Cardiac muscle cell (in vitro differentiated cells and primary cell): Measurements from ENCODE around the gene SRCAP. TPM values are rescaled to one million over a fixed set of nuclear protein-coding genes. Genes with fewer than 3 reads are reported as not detected.

Source experiments
- DNase-seq, 2 donors: peaks; one replicate each; pipeline versions ENCODE4 v3.0.0 to v3.0.0-alpha.2; 2010 to 2017; ENCODE audit warnings: low read depth in 1 of 2, low spot score in 1 of 2
- H3K27ac ChIP-seq: fragments of 200-600 bp; sonication (generic); 2 replicates; pipeline ENCODE4 v1.5.1; 2016
- H3K27me3 ChIP-seq: fragments of 200-600 bp; sonication (generic); 2 replicates; pipeline ENCODE4 v1.6.0; 2016; ENCODE audit warnings: control low read depth
- H3K36me3 ChIP-seq: fragments of 200-600 bp; sonication (generic); 2 replicates; pipeline ENCODE4 v1.5.1; 2016; ENCODE audit warnings: control low read depth
- H3K4me1 ChIP-seq: fragments of 200-600 bp; sonication (generic); 2 replicates; pipeline ENCODE4 v1.8.1; 2017; ENCODE audit warnings: low read depth, mild to moderate bottlenecking, mixed run types
- H3K4me3 ChIP-seq: fragments of 200-600 bp; sonication (generic); 2 replicates; pipeline ENCODE4 v1.5.1; 2016; ENCODE audit warnings: mild to moderate bottlenecking
- H3K9me3 ChIP-seq: fragments of 200-600 bp; sonication (generic); 2 replicates; pipeline ENCODE4 v1.5.1; 2017; ENCODE audit warnings: low read depth, mild to moderate bottlenecking, control low read depth
- CTCF ChIP-seq: IDR thresholded peaks from 2 replicates; pipeline ENCODE4 v1.5.1; 2012; ENCODE audit warnings: low read depth, mild to moderate bottlenecking, low read length
- polyA plus RNA-seq: library from polyadenylated mRNA; unstranded; fragments of >200 nt; fragmentation: Nextera tagmentation; extraction: Ambion mirVana; gene quantifications from 2 replicates; pipeline ENCODE4 v1.2.1, GENCODE V29; 2016
- total RNA-seq: library from RNA; depleted of rRNA; stranded (reverse); fragments of >200 nt; gene quantifications from 2 replicates; pipeline ENCODE4 v1.2.3, GENCODE V29; 2016

The SRCAP gene
- total and polyA plus RNA-seq, 2 experiments from 2014 or later, result 20.9 to 42.9 TPM

GRCh38 chr16:30723725-30724355, 24.9 kb downstream of the SRCAP start:
- Histone ChIP-seq H3K4me1 (no peaks in the 10 kb centered on the region), H3K27ac (no peak overlapping the region), H3K4me3 (no peak overlapping the region), H3K36me3 (peaks cover 47% of the 10 kb centered on the region), H3K27me3 (no peaks in the 10 kb centered on the region), H3K9me3 (no peaks in the 10 kb centered on the region)
- no peak for DNase-seq
- no peak for TF ChIP-seq CTCF

GRCh38 chr16:30724641-30725417, 25.9 kb downstream of the SRCAP start:
- H3K27ac ChIP-seq, result no peak overlapping the region
- peaks cover 52% of the 10 kb centered on the region for H3K36me3 ChIP-seq
- no peak for TF ChIP-seq CTCF
- no peaks in the 10 kb centered on the region for H3K27me3 ChIP-seq
- no peaks in the 10 kb centered on the region for H3K9me3 ChIP-seq
- DNase-seq, result no peak
- no peak overlapping the region for H3K4me3 ChIP-seq
- H3K4me1 ChIP-seq, result no peaks in the 10 kb centered on the region

GRCh38 chr16:30725418-30725792, 26.4 kb downstream of the SRCAP start:
- no peak for TF ChIP-seq CTCF
- no peak for DNase-seq
- Histone ChIP-seq H3K27me3 (no peaks in the 10 kb centered on the region), H3K36me3 (peaks cover 52% of the 10 kb centered on the region), H3K4me1 (no peaks in the 10 kb centered on the region), H3K27ac (no peak overlapping the region), H3K9me3 (no peaks in the 10 kb centered on the region), H3K4me3 (no peak overlapping the region)

GRCh38 chr16:30728321-30728720, 29.4 kb downstream of the SRCAP start:
- peaks cover 50% of the 10 kb centered on the region for H3K36me3 ChIP-seq
- H3K27me3 ChIP-seq, result no peaks in the 10 kb centered on the region
- no peak for TF ChIP-seq CTCF
- H3K9me3 ChIP-seq, result no peaks in the 10 kb centered on the region
- no peak for DNase-seq
- no peak overlapping the region for H3K4me3 ChIP-seq
- H3K27ac ChIP-seq, result no peak overlapping the region
- no peaks in the 10 kb centered on the region for H3K4me1 ChIP-seq

GRCh38 chr16:30728899-30729672, 30.1 kb downstream of the SRCAP start:
- H3K4me3 ChIP-seq, result no peak overlapping the region
- H3K27me3 ChIP-seq, result no peaks in the 10 kb centered on the region
- no peaks in the 10 kb centered on the region for H3K4me1 ChIP-seq
- no peak for DNase-seq
- no peak for TF ChIP-seq CTCF
- peaks cover 55% of the 10 kb centered on the region for H3K36me3 ChIP-seq
- no peaks in the 10 kb centered on the region for H3K9me3 ChIP-seq
- H3K27ac ChIP-seq, result no peak overlapping the region
